K562 (cell line): ENCODE measurements around the gene MRPL9. TPM values are rescaled to one million over a fixed set of nuclear protein-coding genes. Genes with fewer than 3 reads are reported as not detected.

ENCODE experiments used
- CCAR2 ChIP-seq: fragments of 200-400 bp; formaldehyde crosslinking; IDR thresholded peaks from 2 replicates; pipeline ENCODE4 v1.6.1; 2017; ENCODE audit warnings: mild to moderate bottlenecking, low read depth, low read length
- DDX20 ChIP-seq: fragments of 450-650 bp; IDR thresholded peaks from 2 replicates; pipeline ENCODE4 v1.6.1; 2016; ENCODE audit warnings: missing genetic modification characterization, low read depth, mild to moderate bottlenecking, missing compliant biosample characterization, moderate library complexity
- DMBX1 ChIP-seq: fragments of 250-450 bp; sonication (Bioruptor Pico); IDR thresholded peaks from 2 replicates; pipeline ENCODE4 v1.8.0; 2022; ENCODE audit warnings: inconsistent platforms, mild to moderate bottlenecking, moderate library complexity, borderline replicate concordance
- EP400 ChIP-seq: fragments of 450-650 bp; IDR thresholded peaks from 2 replicates; pipeline ENCODE4 v1.6.1; 2017; ENCODE audit warnings: antibody characterized with exemption, mild to moderate bottlenecking, moderate library complexity
- ESRRA ChIP-seq: fragments of 450-650 bp; IDR thresholded peaks from 2 replicates; pipeline ENCODE4 v1.6.1; 2014; ENCODE audit warnings: low read depth, mild to moderate bottlenecking, moderate library complexity, borderline replicate concordance
- FOS ChIP-seq: IDR thresholded peaks from 3 replicates; pipeline ENCODE4 v1.6.1; 2011; ENCODE audit not compliant: insufficient read length; ENCODE audit errors: extremely low read depth
- FOXA1 ChIP-seq: fragments of 450-650 bp; IDR thresholded peaks from 2 replicates; pipeline ENCODE4 v1.6.1; 2016; ENCODE audit warnings: mild to moderate bottlenecking, borderline replicate concordance
- JUNB ChIP-seq: fragments of 450-650 bp; formaldehyde crosslinking; conservative IDR thresholded peaks from 2 replicates; pipeline ENCODE4 v1.4.0; 2020; ENCODE audit warnings: mild to moderate bottlenecking
- KDM4B ChIP-seq, 2 experiments: fragments of 450-650 bp in 1 of 2; sonication (generic) in 1 of 2; IDR thresholded peaks; 2 replicates each; pipeline ENCODE4 v1.6.1; 2016 to 2017; ENCODE audit warnings: borderline replicate concordance in 2 of 2, antibody characterized with exemption in 1 of 2, low read depth in 1 of 2, mild to moderate bottlenecking in 1 of 2
- MEF2D ChIP-seq: conservative IDR thresholded peaks from 2 replicates; pipeline ENCODE4 v1.6.1; 2016; ENCODE audit warnings: low read depth, missing genetic modification characterization, missing compliant biosample characterization
- NCOA6 ChIP-seq: fragments of 450-650 bp; IDR thresholded peaks from 2 replicates; pipeline ENCODE4 v1.6.1; 2017; ENCODE audit warnings: mild to moderate bottlenecking
- NR2F6 ChIP-seq: fragments of 450-650 bp; formaldehyde crosslinking; IDR thresholded peaks from 2 replicates; pipeline ENCODE4 v1.4.0; 2020; ENCODE audit warnings: mild to moderate bottlenecking
- PRPF4 ChIP-seq: fragments of 200-400 bp; formaldehyde crosslinking; IDR thresholded peaks from one replicate; pipeline ENCODE4 v1.6.1; 2017; ENCODE audit warnings: low read length, low read depth, mild to moderate bottlenecking; ENCODE audit not compliant: insufficient read depth, poor library complexity, severe bottlenecking
- RBM15 ChIP-seq: fragments of 200-400 bp; formaldehyde crosslinking; IDR thresholded peaks from 2 replicates; pipeline ENCODE4 v1.6.1; 2018; ENCODE audit warnings: mild to moderate bottlenecking, low read length, moderate library complexity; ENCODE audit not compliant: insufficient read depth
- SIRT6 ChIP-seq: IDR thresholded peaks from one replicate; pipeline ENCODE4 v1.6.1; 2012; ENCODE audit warnings: low read depth, mild to moderate bottlenecking, control low read depth, inconsistent platforms, low read length, moderate library complexity
- SMARCA4 ChIP-seq: fragments of 450-650 bp; IDR thresholded peaks from 2 replicates; pipeline ENCODE4 v1.6.1; 2016
- TCF3 ChIP-seq: sonication (generic); formaldehyde crosslinking; IDR thresholded peaks from 2 replicates; pipeline ENCODE4 v1.4.0; 2020; ENCODE audit warnings: mild to moderate bottlenecking, missing genetic modification reagents
- ZBTB8A ChIP-seq: fragments of 450-650 bp; IDR thresholded peaks from 2 replicates; pipeline ENCODE4 v1.6.1; 2018; ENCODE audit warnings: mild to moderate bottlenecking, moderate library complexity; ENCODE audit not compliant: partially characterized antibody
- ZNF431 ChIP-seq: sonication (generic); formaldehyde crosslinking; IDR thresholded peaks from 2 replicates; pipeline ENCODE4 v1.8.0; 2022; ENCODE audit warnings: mild to moderate bottlenecking, missing genetic modification reagents
- ZNF584 ChIP-seq: fragments of 200-800 bp; sonication (Bioruptor generic); IDR thresholded peaks from 2 replicates; pipeline ENCODE4 v1.6.1; 2016; ENCODE audit warnings: low read depth, mild to moderate bottlenecking, missing genetic modification characterization, missing compliant biosample characterization
- polyA plus RNA-seq, 8 experiments: library from polyadenylated mRNA; depleted of rRNA in 4 of 8; stranded (reverse) in 5 of 8; unstranded in 3 of 8; fragments of >200 nt; fragmentation: Nextera tagmentation in 2 of 8; fragmentation: Illumina TruSeq in 1 of 8; extraction: Ambion mirVana in 2 of 8; extraction: Trizol in 1 of 8; gene quantifications; 2 replicates each; pipeline versions ENCODE4 v1.2.1 to v1.2.3, GENCODE V29; 2011 to 2014; ENCODE audit warnings: inconsistent platforms in 1 of 8, missing spikeins in 1 of 8
- total RNA-seq, 7 experiments: library from RNA; depleted of rRNA in 6 of 7; stranded (reverse); fragments of >200 nt in 6 of 7; fragmentation: Illumina TruSeq in 2 of 7; extraction: Trizol in 2 of 7; gene quantifications; 2 replicates each; pipeline versions ENCODE4 v1.2.1 to v1.2.3, GENCODE V29; 2011 to 2021; ENCODE audit warnings: low replicate concordance in 1 of 7
- TF ChIP-seq, protein P1 (sequence below), 2 experiments: fragments of 200-800 bp in 1 of 2; sonication (Bioruptor generic) in 1 of 2; sonication (generic) in 1 of 2; formaldehyde crosslinking in 1 of 2; IDR thresholded peaks in 1 of 2; conservative IDR thresholded peaks in 1 of 2; 2 replicates each; pipeline versions ENCODE4 v1.5.0 to v1.6.1; 2016 to 2020; ENCODE audit warnings: missing compliant biosample characterization in 1 of 2, missing genetic modification characterization in 1 of 2, missing genetic modification reagents in 1 of 2
- TF ChIP-seq, protein P2 (sequence below), 3 experiments: fragments of 200-800 bp in 1 of 3; fragments of 250-450 bp in 1 of 3; fragments of 450-650 bp in 1 of 3; sonication (Bioruptor Pico) in 1 of 3; sonication (Bioruptor generic) in 1 of 3; formaldehyde crosslinking in 1 of 3; IDR thresholded peaks; 2 replicates each; pipeline versions ENCODE4 v1.6.1 to v1.8.0; 2016 to 2022; ENCODE audit warnings: mild to moderate bottlenecking in 2 of 3, missing genetic modification characterization in 2 of 3, missing compliant biosample characterization in 1 of 3, moderate library complexity in 1 of 3

MRPL9 gene
- total and polyA plus RNA-seq, 9 of the 15 experiments (the other 6 are each of a cell fraction or from before 2014, with no cell fraction given): 38.0 to 162 (median 111) TPM

DNA sequence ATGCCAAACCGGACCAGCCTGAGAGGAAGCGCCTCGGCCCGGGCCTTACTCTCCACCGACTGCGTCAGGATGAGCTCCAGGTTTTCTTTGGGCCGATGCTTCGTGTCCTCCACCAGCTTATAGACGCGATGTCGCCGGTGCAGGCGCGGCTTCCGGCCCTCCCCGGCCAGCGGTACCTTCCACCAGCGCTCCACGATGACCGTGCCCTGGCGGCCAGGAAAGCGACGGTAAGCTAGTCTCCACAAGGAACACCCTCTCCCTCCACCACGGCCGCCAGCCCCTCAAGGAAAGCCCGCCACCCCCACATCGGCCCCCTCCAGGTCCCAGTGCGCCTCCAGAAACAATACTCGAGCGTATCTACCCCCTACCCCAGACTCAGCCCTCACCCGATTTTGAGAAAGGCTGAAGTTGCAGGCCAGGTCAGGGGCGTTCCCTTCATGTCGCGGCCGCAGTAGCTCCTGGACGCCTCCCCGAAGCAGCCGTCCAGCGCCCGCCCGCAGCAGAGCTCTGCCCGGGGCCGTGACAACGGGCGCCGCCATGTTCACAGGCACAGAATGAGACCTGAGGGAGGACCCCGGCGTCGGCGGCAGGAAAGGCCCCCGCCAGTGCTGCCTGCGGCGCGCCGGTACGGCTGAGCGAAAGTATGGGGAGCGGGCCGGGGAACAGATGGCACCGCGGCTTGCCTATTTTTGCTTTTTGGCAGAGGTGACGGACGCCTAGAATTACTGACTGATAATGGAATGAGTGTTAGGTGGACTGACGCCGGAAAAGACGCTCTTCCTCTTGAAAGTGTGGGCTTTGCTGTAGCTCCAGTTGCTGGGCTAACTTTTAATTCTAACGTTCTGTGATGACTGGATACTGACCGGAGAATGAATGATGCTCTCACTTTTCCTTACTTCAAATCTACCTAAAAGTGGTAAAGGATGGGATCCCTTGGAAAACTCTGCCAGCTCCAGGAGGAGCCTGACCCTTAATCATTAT, at the start of gene MRPL9 (continued):
- TF ChIP-seq KDM4B (IDR thresholded peaks at IDR 0.05; ENCODE audit: borderline replicate concordance in 2 of 2, low read depth in 1 of 2): no peak; a peak in 1 of 4 replicates
- TF ChIP-seq ZBTB8A: no peak
- 0 out of 2 replicates have a peak, but pooled peaks have one; percentile 43 for TF ChIP-seq ZNF431 (CRISPR knock-in tag)
- TF ChIP-seq NR2F6: 0 out of 2 replicates have a peak, but pooled peaks have one; percentile 50
- TF ChIP-seq, protein P1, sequence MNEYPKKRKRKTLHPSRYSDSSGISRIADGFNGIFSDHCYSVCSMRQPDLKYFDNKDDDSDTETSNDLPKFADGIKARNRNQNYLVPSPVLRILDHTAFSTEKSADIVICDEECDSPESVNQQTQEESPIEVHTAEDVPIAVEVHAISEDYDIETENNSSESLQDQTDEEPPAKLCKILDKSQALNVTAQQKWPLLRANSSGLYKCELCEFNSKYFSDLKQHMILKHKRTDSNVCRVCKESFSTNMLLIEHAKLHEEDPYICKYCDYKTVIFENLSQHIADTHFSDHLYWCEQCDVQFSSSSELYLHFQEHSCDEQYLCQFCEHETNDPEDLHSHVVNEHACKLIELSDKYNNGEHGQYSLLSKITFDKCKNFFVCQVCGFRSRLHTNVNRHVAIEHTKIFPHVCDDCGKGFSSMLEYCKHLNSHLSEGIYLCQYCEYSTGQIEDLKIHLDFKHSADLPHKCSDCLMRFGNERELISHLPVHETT (CRISPR knock-in tag; conservative IDR thresholded peaks at IDR 0.05 in 1 of 2, IDR thresholded peaks at IDR 0.05 in 1 of 2): peak in 1 of 2 experiments; percentile 81; a peak in 2 of 4 replicates
- no peak for TF ChIP-seq SIRT6
- TF ChIP-seq, protein P2, sequence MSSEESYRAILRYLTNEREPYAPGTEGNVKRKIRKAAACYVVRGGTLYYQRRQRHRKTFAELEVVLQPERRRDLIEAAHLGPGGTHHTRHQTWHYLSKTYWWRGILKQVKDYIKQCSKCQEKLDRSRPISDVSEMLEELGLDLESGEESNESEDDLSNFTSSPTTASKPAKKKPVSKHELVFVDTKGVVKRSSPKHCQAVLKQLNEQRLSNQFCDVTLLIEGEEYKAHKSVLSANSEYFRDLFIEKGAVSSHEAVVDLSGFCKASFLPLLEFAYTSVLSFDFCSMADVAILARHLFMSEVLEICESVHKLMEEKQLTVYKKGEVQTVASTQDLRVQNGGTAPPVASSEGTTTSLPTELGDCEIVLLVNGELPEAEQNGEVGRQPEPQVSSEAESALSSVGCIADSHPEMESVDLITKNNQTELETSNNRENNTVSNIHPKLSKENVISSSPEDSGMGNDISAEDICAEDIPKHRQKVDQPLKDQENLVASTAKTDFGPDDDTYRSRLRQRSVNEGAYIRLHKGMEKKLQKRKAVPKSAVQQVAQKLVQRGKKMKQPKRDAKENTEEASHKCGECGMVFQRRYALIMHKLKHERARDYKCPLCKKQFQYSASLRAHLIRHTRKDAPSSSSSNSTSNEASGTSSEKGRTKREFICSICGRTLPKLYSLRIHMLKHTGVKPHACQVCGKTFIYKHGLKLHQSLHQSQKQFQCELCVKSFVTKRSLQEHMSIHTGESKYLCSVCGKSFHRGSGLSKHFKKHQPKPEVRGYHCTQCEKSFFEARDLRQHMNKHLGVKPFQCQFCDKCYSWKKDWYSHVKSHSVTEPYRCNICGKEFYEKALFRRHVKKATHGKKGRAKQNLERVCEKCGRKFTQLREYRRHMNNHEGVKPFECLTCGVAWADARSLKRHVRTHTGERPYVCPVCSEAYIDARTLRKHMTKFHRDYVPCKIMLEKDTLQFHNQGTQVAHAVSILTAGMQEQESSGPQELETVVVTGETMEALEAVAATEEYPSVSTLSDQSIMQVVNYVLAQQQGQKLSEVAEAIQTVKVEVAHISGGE (CRISPR knock-in tag; IDR thresholded peaks at IDR 0.05): no peak; a peak in 1 of 6 replicates
- TF ChIP-seq SMARCA4: no peak
- TF ChIP-seq TCF3 (CRISPR knock-in tag): peak; percentile 42; the same call in 1 of the 2 replicates
- no peak for TF ChIP-seq FOXA1
- TF ChIP-seq CCAR2: no peak
- TF ChIP-seq FOS: no peak
- peak; percentile 34; the same call in 1 of the 2 replicates for TF ChIP-seq DMBX1
- no peak for TF ChIP-seq JUNB (CRISPR knock-in tag)
- no peak for TF ChIP-seq NCOA6
- TF ChIP-seq PRPF4: peak; percentile 56
- TF ChIP-seq ESRRA: peak; percentile 43
- no peak for TF ChIP-seq ZNF584 (CRISPR knock-in tag)
- TF ChIP-seq MEF2D (tag): no peak
- no peak for TF ChIP-seq DDX20
- TF ChIP-seq EP400: peak; percentile 75
- no peak for TF ChIP-seq RBM15
